Vein endothelial cell (primary cell): ENCODE results near the gene PRKG1. TPM values are rescaled to one million over a fixed set of nuclear protein-coding genes. Genes with fewer than 3 reads are reported as not detected.

Experiments
- small RNA-seq: library from RNA; depleted of rRNA; stranded (forward); fragments of <200 nt; gene quantifications from one replicate; pipeline ENCODE3, GENCODE V24; 2012
- total RNA-seq: library from RNA; depleted of rRNA; stranded (reverse); fragments of >200 nt; gene quantifications from 2 replicates; pipeline ENCODE4 v1.2.3, GENCODE V29; 2012

PRKG1 gene
- total RNA-seq, result 1.2 and 2.0 TPM in 2 replicates

GRCh38 chr10:51074238-51075028 lies at the start of gene PRKG1:
TSS of gene PRKG1 (plus strand) at chr10:51074487.

GRCh38 chr10:51699475-51700227 lies 625.4 kb downstream of the PRKG1 start, which contains the start of gene CSTF2T:
TSS of gene CSTF2T (minus strand) at chr10:51699595. CDS start at chr10:51699549, 46 bp downstream.

GRCh38 chr10:52313933-52314821 lies 1239.9 kb downstream of the PRKG1 start, which contains the start of gene DKK1:
TSS of gene DKK1 (plus strand) at chr10:52314281. CDS start at chr10:52314435, 154 bp downstream.

Small RNA genes within 50 kb of the gene (small RNA-seq; reads per million reads assigned to genes)
- gene MIR605, result 0.16 reads per million

Other genes with a start within 250 kb of the PRKG1 start
- gene A1CF, start 188.9 kb upstream of the PRKG1 start, total RNA-seq, result not detected in 2 replicates